ENCODE data around the gene IP6K2. TPM values are rescaled to one million over a fixed set of nuclear protein-coding genes. Genes with fewer than 3 reads are reported as not detected.

The IP6K2 gene
- total RNA-seq, 1 donor from 2014 or later = 40.4 TPM

- DNase-seq (ENCODE audit: low spot score) = no peak
These were observed 24.5 kb downstream of the IP6K2 start for GRCh38 chr3:48692551-48692950.

DNA sequence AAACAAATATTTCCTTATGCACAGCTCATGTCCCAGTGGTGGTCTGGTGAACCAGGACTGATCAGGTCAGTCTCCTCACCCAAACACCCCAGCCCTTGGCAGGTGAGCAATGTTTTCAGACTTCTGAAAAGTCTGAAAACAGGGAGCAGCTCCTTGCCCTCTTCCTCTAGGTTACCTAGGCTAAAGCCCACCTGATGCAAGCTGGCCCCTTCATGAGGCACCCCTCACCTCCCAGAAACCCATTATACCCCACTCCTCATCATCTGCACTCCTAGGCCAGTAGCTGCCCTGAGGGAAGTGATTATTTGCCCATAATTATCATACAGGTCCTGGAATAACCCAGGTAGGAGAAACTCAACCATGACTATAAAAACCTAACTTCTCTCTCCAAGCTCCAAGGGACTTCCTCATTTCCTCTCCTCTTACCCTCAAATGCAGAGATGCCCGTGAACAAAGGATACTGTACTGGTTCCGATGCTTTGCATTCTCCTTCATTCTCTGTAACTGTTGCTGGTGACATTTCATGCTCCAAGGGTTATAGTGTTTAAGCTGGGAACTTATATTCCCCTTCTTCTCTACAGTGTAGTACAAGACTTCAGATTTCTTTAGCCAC, 26.1 kb downstream of the IP6K2 start:
- DNase-seq (ENCODE audit: low spot score) = no peak

- no peak for DNase-seq (ENCODE audit: low spot score)
These were observed 27.6 kb downstream of the IP6K2 start for GRCh38 chr3:48689384-48689783.

GRCh38 chr3:48688737-48689075, 28.3 kb downstream of the IP6K2 start:
- no peak for DNase-seq (ENCODE audit: low spot score)

DNA sequence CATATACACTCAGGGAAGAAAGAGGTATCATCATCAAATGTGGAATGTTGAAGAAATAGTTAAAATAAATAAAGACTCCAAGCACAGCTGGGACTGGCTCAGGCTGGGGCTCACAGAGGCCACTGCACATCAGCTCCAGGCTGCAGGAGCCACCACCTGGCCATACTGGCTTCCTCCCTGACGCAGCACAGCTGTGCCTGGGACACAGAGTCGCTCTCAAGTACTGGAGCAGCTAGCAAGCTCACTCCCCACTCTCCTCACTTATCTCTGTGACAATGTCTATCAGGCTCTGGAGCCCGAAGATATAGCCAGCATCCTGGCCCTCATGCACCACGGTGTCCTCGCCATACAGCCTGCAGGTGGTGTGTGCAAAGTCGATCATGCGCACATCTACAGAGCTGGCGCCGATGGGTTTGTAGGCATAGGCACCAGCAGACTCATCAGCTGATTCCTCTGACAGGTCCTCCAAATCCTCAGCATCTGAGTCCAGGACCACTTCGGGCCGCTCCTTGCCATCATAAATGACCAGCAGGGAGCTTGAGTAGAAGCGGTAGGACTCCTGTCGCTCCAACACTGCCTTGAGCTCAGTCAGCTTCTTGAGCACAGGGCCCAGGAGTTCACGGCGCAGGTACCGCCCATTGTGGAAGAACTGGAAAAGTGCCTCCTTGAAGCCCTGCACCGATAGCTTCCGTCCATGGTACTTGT, 28.8 kb downstream of the IP6K2 start:
- no peak for DNase-seq (ENCODE audit: low spot score)

- no peak for DNase-seq (ENCODE audit: low spot score)
These were observed 29.8 kb downstream of the IP6K2 start for GRCh38 chr3:48687220-48687678.

DNA sequence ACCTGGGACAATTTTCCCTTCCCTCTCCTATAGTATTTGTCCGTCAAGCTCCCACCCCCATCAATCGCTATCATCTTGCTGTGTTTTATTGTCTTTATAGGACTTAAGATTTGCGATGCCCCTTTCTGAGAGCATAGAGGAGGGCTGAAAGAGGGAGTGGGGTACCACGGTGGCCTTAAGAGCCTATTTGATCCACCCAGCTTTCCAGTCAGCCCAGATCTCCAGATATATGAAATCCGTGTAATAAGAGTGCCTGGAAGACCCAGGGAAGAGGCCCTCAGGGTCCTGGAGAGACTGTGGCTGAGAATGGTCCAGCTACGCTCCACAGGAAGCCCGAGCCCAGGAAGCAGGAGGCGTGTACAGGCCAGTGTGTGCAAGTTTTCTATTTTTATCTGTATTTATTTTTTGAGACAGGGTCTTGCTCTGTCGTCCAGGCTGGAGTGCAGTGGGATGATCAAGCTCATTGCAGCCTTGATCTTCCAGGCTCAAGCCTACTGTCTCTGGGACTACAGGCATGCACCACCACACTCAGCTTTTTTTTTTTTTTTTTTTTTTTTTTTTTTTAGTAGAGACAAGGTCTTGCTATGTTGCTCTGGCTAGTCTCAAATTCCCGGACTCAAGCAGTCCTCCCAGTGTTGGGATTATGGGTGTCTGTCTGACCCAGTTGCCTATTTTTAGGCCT, 30.3 kb downstream of the IP6K2 start:
- no peak for DNase-seq (ENCODE audit: low spot score)

DNA sequence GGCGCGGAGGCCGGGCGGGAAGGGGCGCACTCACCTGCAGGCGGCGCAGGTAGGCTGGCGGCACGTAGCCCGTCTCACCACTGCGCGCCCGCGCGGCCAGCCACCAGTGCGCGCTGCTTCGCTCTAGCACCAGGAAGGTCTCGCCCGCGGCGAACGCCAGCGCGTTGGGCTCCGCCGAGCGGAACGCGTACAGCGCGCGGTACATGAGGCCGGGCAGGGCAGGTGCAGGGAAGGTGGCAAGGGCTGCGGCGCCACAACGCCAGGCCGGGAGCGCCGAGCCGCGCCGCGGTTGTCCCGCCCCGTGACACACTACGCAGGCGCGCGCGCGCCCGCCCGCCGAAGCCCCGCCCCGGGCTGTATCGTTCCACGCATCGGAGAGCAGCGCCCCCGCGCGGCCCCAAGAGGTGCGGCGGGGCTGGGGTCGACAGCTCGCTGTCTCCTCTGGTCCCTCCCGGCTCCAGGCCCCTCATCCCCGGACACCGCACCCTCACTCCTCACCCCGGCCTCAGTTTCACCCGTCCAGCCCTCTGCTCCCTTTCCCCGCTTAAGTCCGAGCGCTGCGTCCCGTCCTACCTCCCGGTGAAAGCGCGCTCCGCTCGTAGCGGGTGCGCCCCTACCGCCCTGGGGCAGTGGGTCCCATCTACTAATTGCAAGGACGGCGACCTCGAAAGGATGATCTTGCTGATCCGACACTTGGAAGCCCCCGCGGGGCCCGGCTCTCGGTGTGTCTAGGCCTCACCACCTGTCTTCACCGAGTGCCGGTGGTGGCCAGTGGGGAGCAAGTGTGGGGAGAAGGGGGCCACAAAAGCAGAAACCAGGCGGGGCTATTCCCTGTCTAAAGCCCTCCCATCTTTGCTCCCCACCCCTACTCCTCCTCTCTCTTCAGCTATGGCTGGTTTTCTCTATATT, 31.2 kb downstream of the IP6K2 start, which contains the start of gene NCKIPSD:
TSS of gene NCKIPSD (minus strand) at position 313 of the 909 bp plus-strand sequence. CDS start at position 205, 108 bp downstream.
- DNase-seq (ENCODE audit: low spot score) = peak; percentile 98

DNA sequence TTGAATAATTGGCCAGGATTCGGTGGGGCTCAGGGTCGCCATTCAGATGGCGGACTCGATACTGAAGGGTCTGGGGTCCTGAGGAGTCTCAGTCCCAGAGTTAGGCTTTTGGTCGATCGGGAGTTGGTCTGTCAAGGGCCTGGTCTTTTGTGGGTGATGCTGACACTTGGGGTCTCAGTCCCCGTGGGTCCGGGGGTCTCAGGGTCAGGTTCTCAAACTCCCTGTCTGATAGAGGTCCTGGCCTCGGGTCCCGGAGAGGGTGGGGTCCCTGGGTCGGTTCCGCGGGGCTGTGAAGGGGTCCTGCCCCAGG, 31.8 kb downstream of the IP6K2 start:
- no peak for DNase-seq (ENCODE audit: low spot score)

DNA sequence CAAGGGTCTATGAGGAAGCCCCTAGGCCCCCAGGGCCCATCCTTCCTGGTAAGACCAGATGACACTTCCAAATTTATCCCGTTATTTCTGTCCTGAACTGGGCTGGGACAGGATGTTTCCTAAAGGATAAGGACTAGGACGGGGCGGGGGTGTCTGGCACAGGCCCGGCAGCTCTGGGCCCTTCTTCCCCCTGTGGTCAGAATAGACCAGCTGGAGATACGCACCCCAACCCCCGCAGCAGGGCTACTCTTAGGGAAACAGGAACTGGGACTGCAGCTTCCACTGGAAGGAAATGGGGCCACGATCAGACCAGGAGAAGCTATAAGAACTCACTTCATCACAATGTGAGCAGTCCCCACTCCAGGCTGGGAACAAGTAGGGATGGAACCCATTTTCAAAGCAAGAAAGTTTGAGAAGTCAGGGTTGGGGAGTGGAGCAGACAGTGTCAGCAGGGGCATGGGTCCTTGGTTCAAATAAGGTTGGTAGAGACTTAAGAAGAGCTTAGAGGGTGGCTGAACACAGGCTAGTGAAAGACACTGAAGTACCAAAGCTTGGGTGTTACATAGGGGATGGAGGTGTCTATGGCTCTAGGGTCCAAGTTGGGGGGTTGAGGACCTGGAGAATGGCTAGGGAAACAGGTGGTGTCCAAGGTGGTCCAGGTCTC, 32.4 kb downstream of the IP6K2 start:
- no peak for DNase-seq (ENCODE audit: low spot score)

GRCh38 chr3:48684054-48684349, 33.0 kb downstream of the IP6K2 start:
- no peak for DNase-seq (ENCODE audit: low spot score)

GRCh38 chr3:48682786-48683185, 34.2 kb downstream of the IP6K2 start:
- no peak for DNase-seq (ENCODE audit: low spot score)

DNA sequence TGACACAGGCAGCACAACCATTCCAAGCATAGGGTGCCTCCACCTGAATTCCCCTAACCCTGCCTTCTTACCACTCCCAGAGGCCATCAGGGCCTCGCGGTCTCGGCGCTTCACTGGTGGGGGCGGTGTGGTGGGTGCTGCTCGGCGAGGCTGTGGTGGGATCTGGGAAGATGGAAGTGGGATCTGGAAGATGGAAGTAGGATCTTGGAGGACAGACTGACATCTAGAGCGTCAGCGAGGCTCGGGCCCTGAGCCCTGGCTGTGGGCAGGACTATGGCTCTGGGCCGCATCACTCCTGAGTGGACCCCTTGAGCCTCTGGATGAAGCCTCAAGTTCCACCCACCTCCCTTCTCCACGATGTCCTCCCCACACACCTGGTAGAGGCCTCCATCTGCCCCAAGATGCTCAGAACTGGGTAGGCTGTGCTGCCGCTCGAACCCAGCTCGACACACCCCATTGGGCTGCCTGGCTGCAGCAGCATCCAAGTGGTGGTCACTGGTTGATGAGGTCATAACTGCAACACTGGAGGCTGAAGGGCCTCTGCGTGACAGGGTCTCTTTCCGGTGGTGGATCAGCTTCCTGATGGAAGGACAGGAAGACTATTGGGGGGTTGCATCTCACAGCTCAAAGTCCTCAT, 34.9 kb downstream of the IP6K2 start:
- DNase-seq (ENCODE audit: low spot score) = no peak

GRCh38 chr3:48681541-48681880, 35.5 kb downstream of the IP6K2 start:
- DNase-seq (ENCODE audit: low spot score) = no peak

DNA sequence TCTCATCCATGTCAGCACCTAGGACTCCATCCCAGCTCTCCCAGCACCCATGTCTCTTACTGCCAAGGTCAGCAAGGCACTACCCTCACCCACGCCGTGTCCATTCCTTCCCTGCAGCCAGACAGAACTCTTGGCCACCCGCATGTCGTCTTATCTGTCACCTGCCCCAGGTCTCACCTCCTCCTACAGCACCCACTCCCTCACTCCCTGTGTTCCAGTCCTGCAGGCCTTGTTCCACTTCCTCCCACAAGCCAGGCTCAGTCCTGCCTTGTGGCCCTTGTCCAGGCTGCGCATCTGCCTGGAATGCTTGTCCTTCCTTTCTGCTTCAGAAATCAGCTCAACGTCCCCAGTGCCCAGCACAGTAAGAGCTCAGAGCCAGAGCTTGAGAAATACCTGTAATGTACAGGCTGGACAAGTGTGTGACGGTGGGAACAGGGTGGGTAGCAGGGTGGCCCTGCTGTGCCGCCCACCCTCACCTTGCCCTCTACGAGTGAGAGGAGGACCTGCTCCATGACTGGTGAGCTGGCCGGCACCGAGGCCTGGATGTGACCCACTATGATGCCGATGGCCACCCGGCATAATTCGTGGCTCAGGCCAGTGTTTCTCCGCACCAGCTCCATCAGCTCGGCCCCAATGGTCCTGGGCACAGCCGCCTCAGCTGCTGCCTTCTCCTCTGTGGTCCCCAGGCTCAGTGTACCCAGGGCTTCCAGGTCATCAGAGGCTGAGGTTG, 36.0 kb downstream of the IP6K2 start:
- no peak for DNase-seq (ENCODE audit: low spot score)

DNA sequence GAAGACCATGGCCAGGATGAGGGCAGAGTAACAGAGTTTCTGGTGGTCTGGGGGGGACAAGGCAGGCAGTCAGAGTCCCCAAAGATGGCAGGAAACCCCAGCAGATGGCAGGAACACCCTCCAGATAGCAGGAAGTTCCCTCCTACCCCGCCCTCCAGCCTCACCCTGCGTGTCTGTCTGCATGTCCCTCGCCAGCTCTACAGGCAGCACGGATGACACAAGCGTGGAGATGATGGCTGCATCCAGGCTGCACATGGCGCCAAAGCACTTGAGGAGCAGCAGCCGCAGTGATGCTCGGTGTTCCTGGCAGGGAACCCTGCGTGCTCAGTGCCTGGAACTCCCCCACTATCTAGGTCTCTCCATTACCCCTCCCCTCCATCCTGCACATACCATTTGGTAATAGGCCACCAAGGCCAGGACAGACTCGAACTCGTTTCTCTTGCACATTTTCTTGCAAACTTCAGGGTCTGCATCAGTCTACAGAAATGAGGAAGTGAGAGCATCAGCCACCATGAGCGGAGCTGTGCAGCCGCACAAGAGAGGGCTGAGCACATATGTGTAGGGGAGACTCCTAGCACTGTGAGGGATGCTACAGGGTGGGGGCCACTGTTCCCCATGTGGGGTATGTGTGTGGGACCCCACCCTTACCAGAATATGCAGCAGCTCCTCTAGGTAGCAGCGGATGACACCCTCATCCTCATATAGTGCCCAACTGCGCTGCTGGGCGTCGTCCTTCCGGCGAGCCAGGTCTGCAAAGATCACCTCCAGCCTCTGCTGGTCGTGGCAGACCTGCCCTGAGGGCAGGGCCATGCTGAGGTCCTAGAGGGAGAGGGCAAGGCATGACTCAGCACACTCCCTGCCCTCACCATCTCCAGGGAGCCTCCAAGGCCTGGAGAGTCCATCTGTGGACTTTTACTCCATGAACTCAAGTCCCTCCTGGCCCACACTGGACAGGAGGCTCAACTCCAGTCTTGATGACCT, 37.3 kb downstream of the IP6K2 start:
- DNase-seq (ENCODE audit: low spot score) = no peak

DNA sequence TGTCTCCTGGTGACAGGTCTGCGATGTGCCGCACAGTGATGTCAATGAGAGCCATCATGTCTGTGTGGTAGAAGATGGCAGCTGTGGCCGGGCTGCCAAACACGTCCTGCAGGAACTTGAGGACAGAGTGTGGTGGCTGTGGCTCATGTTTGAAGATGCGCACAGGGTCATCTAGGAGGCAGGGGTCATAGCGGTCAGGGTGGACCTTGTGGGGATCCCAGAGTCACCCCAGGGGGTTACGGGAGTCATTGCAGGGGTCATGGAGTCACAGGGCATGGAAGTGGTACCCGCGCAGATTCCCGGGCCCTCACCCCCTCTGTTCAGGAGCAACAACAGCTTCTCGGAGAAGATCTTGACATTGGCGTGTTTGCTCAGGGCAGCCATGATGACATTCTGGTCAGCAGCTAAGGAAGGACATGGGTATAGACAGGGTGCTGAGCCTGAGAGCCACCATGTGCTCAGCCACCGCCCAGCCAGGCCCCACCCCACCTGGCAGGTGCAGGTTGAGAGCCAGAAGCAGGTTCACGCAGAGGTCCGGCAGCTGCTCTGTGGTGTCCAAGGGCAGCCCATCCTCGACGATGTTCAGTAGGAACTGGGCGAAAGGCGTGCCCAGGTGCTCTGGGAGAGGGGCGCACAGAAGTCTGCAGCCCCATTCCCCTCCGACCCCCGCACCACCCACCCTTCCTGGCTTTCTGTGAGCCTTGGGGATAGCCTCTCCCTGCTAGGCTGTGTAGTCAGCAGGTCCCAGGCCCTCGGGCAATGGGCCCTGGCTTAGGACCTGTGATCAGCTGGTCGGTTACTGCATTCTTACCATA, 38.2 kb downstream of the IP6K2 start:
- no peak for DNase-seq (ENCODE audit: low spot score)

DNA sequence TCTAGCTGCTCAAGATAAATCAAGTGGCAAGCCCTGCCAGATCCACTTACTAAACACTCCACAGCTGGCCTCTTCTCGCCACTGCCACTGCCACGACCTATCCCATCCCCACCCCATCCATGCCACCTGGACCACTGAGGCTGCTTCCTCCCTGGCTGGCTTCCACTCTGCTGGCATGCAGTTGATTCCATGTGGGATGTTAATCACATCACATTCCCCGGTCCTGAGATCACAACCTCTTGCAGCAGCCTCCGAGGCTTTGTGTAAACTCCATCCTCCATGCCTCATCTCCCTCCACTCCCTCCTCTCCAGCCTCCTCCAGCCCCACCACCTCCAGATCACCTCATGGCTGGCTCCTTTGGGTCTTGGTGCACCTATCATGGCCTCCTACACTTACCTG, 39.0 kb downstream of the IP6K2 start:
- no peak for DNase-seq (ENCODE audit: low spot score)
